Ovary (tissue), 9 donors: Measurements from ENCODE around the gene GRID2. TPM values are rescaled to one million over a fixed set of nuclear protein-coding genes. Genes with fewer than 3 reads are reported as not detected.
"Not testable (repeated sequence)": the region's sequence is repeated elsewhere in the genome, so short reads cannot be mapped to it uniquely, and the experiment has no call there.

Experiments
- DNase-seq, 5 donors: peaks; one replicate each; pipeline ENCODE4 v3.0.0-alpha.2; 2019 to 2020
- H3K27ac ChIP-seq, 2 donors: fragments of 200-600 bp; one replicate each; pipeline versions ENCODE4 v1.5.1 to v1.8.0; 2019 to 2022
- H3K27me3 ChIP-seq: fragments of 200-600 bp; one replicate; pipeline ENCODE4 v1.8.0; 2022
- H3K36me3 ChIP-seq: fragments of 200-600 bp; sonication (generic); one replicate; pipeline ENCODE4 v1.5.1; 2019
- H3K4me1 ChIP-seq: one replicate; pipeline ENCODE4 v1.8.1; 2013; ENCODE audit warnings: mild to moderate bottlenecking, moderate library complexity; ENCODE audit not compliant: insufficient read depth
- H3K4me3 ChIP-seq: fragments of 200-600 bp; sonication (generic); one replicate; pipeline ENCODE4 v1.5.1; 2017
- H3K9me3 ChIP-seq, 2 donors: fragments of 200-600 bp in 1 of 2; sonication (generic) in 1 of 2; one replicate each; pipeline versions ENCODE4 v1.5.1 to v1.8.1; 2013 to 2019; ENCODE audit warnings: mild to moderate bottlenecking in 1 of 2, moderate library complexity in 1 of 2
- EP300 ChIP-seq: sonication (generic); formaldehyde crosslinking; IDR thresholded peaks from one replicate; pipeline ENCODE4 v1.6.1; 2017; ENCODE audit warnings: antibody characterized with exemption
- POLR2A ChIP-seq: fragments of 450-650 bp; IDR thresholded peaks from one replicate; pipeline ENCODE4 v1.6.1; 2017; ENCODE audit warnings: antibody characterized with exemption, mild to moderate bottlenecking, moderate library complexity
- WGBS, 3 donors: extraction: QIAGEN DNeasy Blood & Tissue Kit in 1 of 3; methylation state at CpG; one replicate each; pipeline versions ENCODE4 v1.1.5 to v1.1.7; 2013 to 2017; 5-methylcytosine and 5-hydroxymethylcytosine counted together
- intact Hi-C, 4 donors: fragments of 100-400 bp; cut with DNase I; formaldehyde crosslinking; loops; one replicate each; pipeline versions ENCODE4 v1.11.0 to v1.15.1; 2022 to 2023
- polyA plus RNA-seq, 2 donors: library from polyadenylated mRNA; stranded (reverse); fragments of 200-250 nt in 1 of 2; fragments of 350-450 nt in 1 of 2; fragmentation: Illumina TruSeq in 1 of 2; extraction: RNeasy Lipid Tissue Mini Kit (QIAGEN cat#74804) in 1 of 2; gene quantifications; one replicate each; pipeline ENCODE4 v1.2.3, GENCODE V29; 2013 to 2014
- total RNA-seq, 7 donors: library from RNA; depleted of rRNA in 2 of 7; stranded (reverse); fragments of >200 nt in 2 of 7; fragmentation: NEBNext Ultra II Directional in 3 of 7; extraction: Animal tissue kit (Norgen Biotek cat#: 25700) in 3 of 7; gene quantifications; one replicate each; pipeline versions ENCODE4 v1.1.0 to v1.2.4, GENCODE V29; 2016 to 2023
- TF ChIP-seq, protein P1 (sequence below), 3 donors: fragments of 450-650 bp in 2 of 3; fragments of 200-600 bp in 1 of 3; IDR thresholded peaks; one replicate each; pipeline versions ENCODE4 v1.5.1 to v1.8.0; 2016 to 2022; ENCODE audit warnings: antibody characterized with exemption in 3 of 3, mild to moderate bottlenecking in 1 of 3
- donor health status: DM: no; HTN: no; CAD: no; lungs with moderate emphysema.
- donor health status: DM: no; HTN: no; CAD: no.
- donor health status: Bipolar disorder and iron deficiency.
- donor health status: DM: yes; HTN: yes; CAD: no.
- donor health status: DM: no; HTN: no; CAD: no.
- donor health status: DM: yes; HTN: yes; CAD: no.

The GRID2 gene
- total and polyA plus RNA-seq, 9 donors = 0.65 to 6.8 (median 2.6) TPM

- intact Hi-C loops = no loop called here
- H3K4me1 ChIP-seq = no peaks in the 10 kb centered on the region
- H3K27me3 ChIP-seq = no peaks in the 10 kb centered on the region
- H3K9me3 ChIP-seq = no peaks in the 10 kb centered on the region
- H3K36me3 ChIP-seq = no peaks in the 10 kb centered on the region
- no peak for DNase-seq
- no peak overlapping the region for H3K27ac ChIP-seq
- TF ChIP-seq EP300 = no peak
- TF ChIP-seq POLR2A = no peak
- TF ChIP-seq, protein P1, sequence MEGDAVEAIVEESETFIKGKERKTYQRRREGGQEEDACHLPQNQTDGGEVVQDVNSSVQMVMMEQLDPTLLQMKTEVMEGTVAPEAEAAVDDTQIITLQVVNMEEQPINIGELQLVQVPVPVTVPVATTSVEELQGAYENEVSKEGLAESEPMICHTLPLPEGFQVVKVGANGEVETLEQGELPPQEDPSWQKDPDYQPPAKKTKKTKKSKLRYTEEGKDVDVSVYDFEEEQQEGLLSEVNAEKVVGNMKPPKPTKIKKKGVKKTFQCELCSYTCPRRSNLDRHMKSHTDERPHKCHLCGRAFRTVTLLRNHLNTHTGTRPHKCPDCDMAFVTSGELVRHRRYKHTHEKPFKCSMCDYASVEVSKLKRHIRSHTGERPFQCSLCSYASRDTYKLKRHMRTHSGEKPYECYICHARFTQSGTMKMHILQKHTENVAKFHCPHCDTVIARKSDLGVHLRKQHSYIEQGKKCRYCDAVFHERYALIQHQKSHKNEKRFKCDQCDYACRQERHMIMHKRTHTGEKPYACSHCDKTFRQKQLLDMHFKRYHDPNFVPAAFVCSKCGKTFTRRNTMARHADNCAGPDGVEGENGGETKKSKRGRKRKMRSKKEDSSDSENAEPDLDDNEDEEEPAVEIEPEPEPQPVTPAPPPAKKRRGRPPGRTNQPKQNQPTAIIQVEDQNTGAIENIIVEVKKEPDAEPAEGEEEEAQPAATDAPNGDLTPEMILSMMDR (IDR thresholded peaks at IDR 0.05) = no peak
- no peak overlapping the region for H3K4me3 ChIP-seq
Measured at GRCh38 chr4:92451782-92452181, 148.0 kb downstream of the GRID2 start.

- H3K4me1 ChIP-seq, intact Hi-C loops, H3K9me3 ChIP-seq, H3K36me3 ChIP-seq, DNase-seq, H3K27me3 ChIP-seq, H3K27ac ChIP-seq, H3K4me3 ChIP-seq: not testable (repeated sequence)
- WGBS, 3 donors = 91 to 96% (median 92%) methylated on average over 2 of the region's 2 CpGs
Measured at GRCh38 chr4:92452383-92452782, 148.6 kb downstream of the GRID2 start.

GRCh38 chr4:92455329-92455839 is 151.6 kb downstream of the GRID2 start:
- TF ChIP-seq EP300 (no peak), POLR2A (no peak)
- TF ChIP-seq, protein P1 (IDR thresholded peaks at IDR 0.05) = no peak
- Histone ChIP-seq H3K4me1 (no peaks in the 10 kb centered on the region), H3K9me3 (no peaks in the 10 kb centered on the region), H3K27ac (no peak overlapping the region), H3K4me3 (no peak overlapping the region), H3K27me3 (no peaks in the 10 kb centered on the region), H3K36me3 (no peaks in the 10 kb centered on the region)
- intact Hi-C loops = no loop called here
- DNase-seq = no peak
- 87 to 89% (median 88%) methylated on average over 7 of the region's 7 CpGs for WGBS, 3 donors

GRCh38 chr4:92455951-92456350 is 152.2 kb downstream of the GRID2 start:
- WGBS, 3 donors = 34 to 48% (median 37%) methylated on average over 2 of the region's 2 CpGs

DNA sequence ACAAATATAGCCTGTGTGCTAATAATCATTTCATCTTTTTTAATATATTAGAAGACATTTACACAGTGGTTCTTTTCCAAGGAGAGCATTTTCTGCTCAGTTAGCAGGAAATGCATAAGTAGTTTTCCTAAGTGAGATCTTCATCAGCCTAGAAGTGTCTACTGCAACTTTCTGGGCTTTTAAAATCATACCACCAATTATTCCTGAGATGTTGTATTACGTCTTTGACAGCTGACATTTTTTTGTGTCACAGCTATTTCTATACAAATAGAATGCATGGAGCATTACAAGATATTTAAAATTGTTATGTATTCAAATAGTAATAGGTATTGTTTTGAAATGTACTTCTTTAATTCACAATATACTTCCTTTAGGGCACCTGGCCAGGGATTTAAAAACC is 158.0 kb downstream of the GRID2 start:
- WGBS, 3 donors = 65 to 80% (median 75%) methylated on average over 1 of the region's 1 CpG
- Histone ChIP-seq H3K4me3 (no peak overlapping the region), H3K4me1 (no peaks in the 10 kb centered on the region), H3K27ac (no peak overlapping the region), H3K36me3 (no peaks in the 10 kb centered on the region), H3K9me3 (no peaks in the 10 kb centered on the region), H3K27me3 (no peaks in the 10 kb centered on the region)
- TF ChIP-seq POLR2A (no peak), EP300 (no peak)
- TF ChIP-seq, protein P1 (IDR thresholded peaks at IDR 0.05) = no peak
- DNase-seq = no peak
- intact Hi-C loops = no loop called here

More at GRCh38 chr4:92455951-92456350, 152.2 kb downstream of the GRID2 start:
- no peak for TF ChIP-seq EP300
- H3K4me1 ChIP-seq = no peaks in the 10 kb centered on the region
- no peaks in the 10 kb centered on the region for H3K27me3 ChIP-seq
- no peak overlapping the region for H3K4me3 ChIP-seq
- no peak for DNase-seq
- no peak overlapping the region for H3K27ac ChIP-seq
- intact Hi-C loops = no loop called here
- H3K36me3 ChIP-seq = no peaks in the 10 kb centered on the region
- no peaks in the 10 kb centered on the region for H3K9me3 ChIP-seq
